Cardiac muscle cell (in vitro differentiated cells and primary cell): ENCODE results near the gene MAML3. TPM values are rescaled to one million over a fixed set of nuclear protein-coding genes. Genes with fewer than 3 reads are reported as not detected.

Source experiments
- DNase-seq, 2 donors: peaks; one replicate each; pipeline versions ENCODE4 v3.0.0 to v3.0.0-alpha.2; 2010 to 2017; ENCODE audit warnings: low read depth in 1 of 2, low spot score in 1 of 2
- H3K27ac ChIP-seq: fragments of 200-600 bp; sonication (generic); 2 replicates; pipeline ENCODE4 v1.5.1; 2016
- H3K27me3 ChIP-seq: fragments of 200-600 bp; sonication (generic); 2 replicates; pipeline ENCODE4 v1.6.0; 2016; ENCODE audit warnings: control low read depth
- H3K36me3 ChIP-seq: fragments of 200-600 bp; sonication (generic); 2 replicates; pipeline ENCODE4 v1.5.1; 2016; ENCODE audit warnings: control low read depth
- H3K4me1 ChIP-seq: fragments of 200-600 bp; sonication (generic); 2 replicates; pipeline ENCODE4 v1.8.1; 2017; ENCODE audit warnings: low read depth, mild to moderate bottlenecking, mixed run types
- H3K4me3 ChIP-seq: fragments of 200-600 bp; sonication (generic); 2 replicates; pipeline ENCODE4 v1.5.1; 2016; ENCODE audit warnings: mild to moderate bottlenecking
- H3K9me3 ChIP-seq: fragments of 200-600 bp; sonication (generic); 2 replicates; pipeline ENCODE4 v1.5.1; 2017; ENCODE audit warnings: low read depth, mild to moderate bottlenecking, control low read depth
- CTCF ChIP-seq: IDR thresholded peaks from 2 replicates; pipeline ENCODE4 v1.5.1; 2012; ENCODE audit warnings: low read depth, mild to moderate bottlenecking, low read length
- polyA plus RNA-seq: library from polyadenylated mRNA; unstranded; fragments of >200 nt; fragmentation: Nextera tagmentation; extraction: Ambion mirVana; gene quantifications from 2 replicates; pipeline ENCODE4 v1.2.1, GENCODE V29; 2016
- total RNA-seq: library from RNA; depleted of rRNA; stranded (reverse); fragments of >200 nt; gene quantifications from 2 replicates; pipeline ENCODE4 v1.2.3, GENCODE V29; 2016

MAML3 gene
- total and polyA plus RNA-seq, 2 experiments from 2014 or later: 7.8 to 22.8 TPM

DNA sequence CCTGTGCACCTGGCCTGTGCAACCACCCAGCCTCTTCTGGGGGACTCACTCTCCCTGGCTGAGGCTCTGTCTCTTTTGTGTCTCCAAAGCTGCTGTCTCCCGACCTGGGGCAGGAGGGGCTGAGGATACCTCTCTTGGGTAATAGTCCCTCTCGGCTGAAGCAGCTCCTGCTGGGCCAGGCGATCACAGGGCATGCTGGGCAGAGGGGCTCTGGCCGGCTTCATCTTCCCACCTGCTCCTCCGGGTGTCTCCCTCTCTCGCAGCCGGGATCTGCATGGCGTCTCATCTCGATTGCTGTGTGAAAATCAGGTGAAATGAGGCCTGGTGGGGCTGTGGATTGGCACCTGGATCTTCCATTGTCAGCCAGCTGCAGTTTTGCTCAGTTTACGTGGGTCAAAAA, 435.2 kb downstream of the MAML3 start:
- no peak for TF ChIP-seq CTCF
- Histone ChIP-seq H3K4me1 (peaks cover 12% of the 10 kb centered on the region), H3K27ac (no peak overlapping the region), H3K27me3 (no peaks in the 10 kb centered on the region), H3K4me3 (no peak overlapping the region), H3K9me3 (no peaks in the 10 kb centered on the region), H3K36me3 (peaks cover 6% of the 10 kb centered on the region)
- no peak for DNase-seq

DNA sequence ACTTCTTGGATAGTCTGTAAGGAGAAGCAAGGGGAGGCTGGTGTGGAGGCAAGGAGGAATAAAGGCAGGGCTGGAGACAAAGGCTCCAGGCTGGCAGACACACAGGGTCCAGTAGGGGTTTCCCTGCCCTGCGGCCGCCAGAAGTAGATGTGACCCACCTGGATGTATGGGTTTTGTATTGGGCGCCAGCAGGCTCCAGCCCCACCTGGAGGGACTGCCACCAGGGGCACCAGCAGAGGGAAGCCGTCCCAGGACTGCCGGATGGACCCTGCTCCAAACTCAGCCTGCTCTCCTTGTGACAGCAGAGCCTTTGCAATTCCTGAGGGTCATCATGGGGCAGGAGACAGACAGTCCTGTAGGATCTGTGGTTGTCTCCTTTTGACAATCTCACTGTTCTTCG, 435.6 kb downstream of the MAML3 start:
- no peaks in the 10 kb centered on the region for H3K27me3 ChIP-seq
- H3K4me1 ChIP-seq: peaks cover 17% of the 10 kb centered on the region
- peaks cover 6% of the 10 kb centered on the region for H3K36me3 ChIP-seq
- no peak for DNase-seq
- H3K27ac ChIP-seq: no peak overlapping the region
- no peak overlapping the region for H3K4me3 ChIP-seq
- no peak for TF ChIP-seq CTCF
- H3K9me3 ChIP-seq: no peaks in the 10 kb centered on the region

DNA sequence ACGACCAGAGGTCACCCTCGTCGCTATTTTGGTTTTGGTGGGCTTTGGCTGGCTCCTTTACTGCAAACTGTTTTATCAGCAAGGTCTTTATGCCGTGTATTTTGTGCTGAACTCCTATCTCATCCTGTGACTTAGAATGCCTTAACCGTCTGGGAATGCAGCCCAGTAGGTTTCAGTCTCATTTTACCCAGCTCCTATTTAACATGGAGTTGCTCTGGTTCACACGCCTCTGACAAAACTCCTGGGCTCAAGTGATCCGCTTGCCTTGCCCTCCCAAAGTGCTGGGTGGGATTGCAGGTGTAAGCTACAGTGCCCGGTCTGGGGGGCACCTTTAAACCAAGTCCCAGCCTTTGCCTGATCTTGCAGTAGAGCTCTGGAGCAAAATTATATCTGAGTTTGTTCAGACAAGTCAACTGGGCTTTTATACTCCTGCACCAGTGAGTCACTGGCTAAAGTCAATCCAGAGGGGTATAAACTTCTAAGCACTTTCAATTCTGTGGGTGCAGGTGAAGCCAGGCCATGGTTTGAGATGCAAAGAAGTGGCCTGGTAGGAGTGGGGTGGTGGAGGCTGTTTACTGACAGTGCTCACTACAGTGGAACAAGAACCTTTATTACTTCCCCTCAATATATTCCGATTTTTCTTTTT, 438.1 kb downstream of the MAML3 start:
- DNase-seq: peak in 1 of 2 donors; percentile 15
- H3K4me3 ChIP-seq: no peak overlapping the region
- no peaks in the 10 kb centered on the region for H3K9me3 ChIP-seq
- no peak for TF ChIP-seq CTCF
- peaks cover 33% of the 10 kb centered on the region for H3K4me1 ChIP-seq
- peak overlapping the region; percentile 79 for H3K27ac ChIP-seq
- peaks cover 6% of the 10 kb centered on the region for H3K36me3 ChIP-seq
- no peaks in the 10 kb centered on the region for H3K27me3 ChIP-seq

GRCh38 chr4:139712882-139713281, 441.1 kb downstream of the MAML3 start:
- H3K4me3 ChIP-seq: no peak overlapping the region
- H3K36me3 ChIP-seq: no peaks in the 10 kb centered on the region
- peak overlapping the region; percentile 62 for H3K27ac ChIP-seq
- no peak for TF ChIP-seq CTCF
- no peaks in the 10 kb centered on the region for H3K27me3 ChIP-seq
- H3K9me3 ChIP-seq: no peaks in the 10 kb centered on the region
- H3K4me1 ChIP-seq: peaks cover 33% of the 10 kb centered on the region
- DNase-seq: no peak

DNA sequence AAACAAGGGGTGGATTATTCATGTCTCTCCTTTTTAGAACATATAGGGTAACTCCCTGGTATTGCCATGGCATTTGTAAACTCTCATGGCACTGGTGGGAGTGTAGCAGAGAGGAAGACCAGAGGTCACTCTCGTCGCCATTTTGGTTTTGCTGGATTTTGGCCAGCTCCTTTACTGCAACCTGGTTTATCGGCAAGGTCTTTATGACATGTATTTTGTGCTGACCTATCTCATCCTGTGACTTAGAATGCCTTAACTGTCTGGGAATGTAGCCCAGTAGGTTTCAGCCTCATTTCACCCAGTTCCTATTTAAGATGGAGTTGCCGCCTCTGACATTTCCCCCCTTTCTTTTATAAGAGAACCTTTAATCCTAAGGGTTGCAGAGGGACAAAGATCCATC, 442.5 kb downstream of the MAML3 start:
- no peaks in the 10 kb centered on the region for H3K36me3 ChIP-seq
- H3K4me3 ChIP-seq: no peak overlapping the region
- DNase-seq: peak in 1 of 2 donors; percentile 66
- no peak for TF ChIP-seq CTCF
- H3K4me1 ChIP-seq: peaks cover 33% of the 10 kb centered on the region
- H3K27ac ChIP-seq: peak overlapping the region; percentile 62
- no peaks in the 10 kb centered on the region for H3K9me3 ChIP-seq
- H3K27me3 ChIP-seq: no peaks in the 10 kb centered on the region
